ENCODE data around the gene ABHD8. TPM values are rescaled to one million over a fixed set of nuclear protein-coding genes. Genes with fewer than 3 reads are reported as not detected.

The ABHD8 gene
- total and polyA plus RNA-seq, 2 of the 13 experiments (the other 11 are each of a cell fraction or from before 2014, with no cell fraction given) = 6.3 to 7.2 TPM

- TF ChIP-seq TFDP2 (CRISPR knock-in tag; IDR thresholded peaks at IDR 0.05) = no peak
- no peak for TF ChIP-seq ZNF776 (CRISPR knock-in tag; IDR thresholded peaks at IDR 0.05)
- TF ChIP-seq ZUFSP (CRISPR knock-in tag; IDR thresholded peaks at IDR 0.05; ENCODE audit: borderline replicate concordance) = no peak
- TF ChIP-seq ADNP (CRISPR knock-in tag; IDR thresholded peaks at IDR 0.05) = 0 out of 2 replicates have a peak, but pooled peaks have one; percentile 43
- TF ChIP-seq ZNF644 (CRISPR knock-in tag; IDR thresholded peaks at IDR 0.05; ENCODE audit: low read depth) = no peak
- TF ChIP-seq NFIC (IDR thresholded peaks at IDR 0.05; ENCODE audit: low read length) = no peak
- no peak for TF ChIP-seq ZIK1 (CRISPR knock-in tag; IDR thresholded peaks at IDR 0.05; ENCODE audit: borderline replicate concordance, low read depth)
- TF ChIP-seq KAT8 (CRISPR knock-in tag; IDR thresholded peaks at IDR 0.05) = no peak
- TF ChIP-seq ZNF383 (CRISPR knock-in tag; IDR thresholded peaks at IDR 0.05; ENCODE audit: borderline replicate concordance) = no peak
- no peak for TF ChIP-seq BRF2 (CRISPR knock-in tag; IDR thresholded peaks at IDR 0.05)
- no peak for TF ChIP-seq RAD51 (IDR thresholded peaks at IDR 0.05; ENCODE audit: borderline replicate concordance)
- no peak for TF ChIP-seq ZMYM4 (CRISPR knock-in tag; IDR thresholded peaks at IDR 0.05)
- TF ChIP-seq ZBTB8A (CRISPR knock-in tag; IDR thresholded peaks at IDR 0.05; ENCODE audit: borderline replicate concordance, low read depth) = no peak
Measured at GRCh38 chr19:17263712-17264640, 39.2 kb downstream of the ABHD8 start (continued).
